GM21737 (cell line): ENCODE measurements around the gene GMDS.

ENCODE experiments used
- ATAC-seq: cut with Tn5 transposase; IDR thresholded peaks from one replicate; pipeline ENCODE4 v1.9.1; 2021; ENCODE audit warnings: mild to moderate bottlenecking, moderate library complexity; ENCODE audit not compliant: unreplicated experiment

Gene GMDS

DNA sequence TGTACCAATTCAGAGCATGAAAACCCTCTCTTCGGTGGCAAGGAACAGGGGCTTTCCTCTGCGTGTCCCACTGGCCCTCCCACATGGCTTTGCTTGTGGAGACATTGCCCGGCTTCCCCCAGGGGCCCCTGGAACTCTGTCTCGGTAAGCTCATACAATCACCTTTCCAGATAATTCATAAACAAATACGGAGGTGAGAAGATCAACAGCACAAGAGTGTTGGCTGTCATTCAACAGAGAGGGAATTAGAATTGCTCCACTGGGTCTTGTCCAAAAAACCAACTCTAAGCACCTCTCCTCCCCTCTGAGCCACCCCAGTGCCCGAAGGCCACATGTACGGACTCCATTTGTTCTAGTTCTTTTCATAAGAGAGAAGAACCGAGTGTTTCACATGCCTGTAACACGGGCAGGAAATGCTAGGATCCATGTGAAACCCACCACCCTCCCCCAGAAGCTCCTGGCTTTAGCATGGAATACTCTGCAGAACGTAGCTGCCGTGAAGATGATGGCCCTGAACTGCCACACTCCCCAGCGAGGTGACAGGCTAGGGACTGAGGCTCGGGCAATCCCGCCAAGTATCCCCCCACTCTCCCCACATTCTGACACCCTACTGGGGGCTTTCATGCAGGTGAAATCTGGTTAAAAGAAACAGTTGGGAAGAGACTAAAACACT lies 660.3 kb downstream of the GMDS start:
- no peak for ATAC-seq

DNA sequence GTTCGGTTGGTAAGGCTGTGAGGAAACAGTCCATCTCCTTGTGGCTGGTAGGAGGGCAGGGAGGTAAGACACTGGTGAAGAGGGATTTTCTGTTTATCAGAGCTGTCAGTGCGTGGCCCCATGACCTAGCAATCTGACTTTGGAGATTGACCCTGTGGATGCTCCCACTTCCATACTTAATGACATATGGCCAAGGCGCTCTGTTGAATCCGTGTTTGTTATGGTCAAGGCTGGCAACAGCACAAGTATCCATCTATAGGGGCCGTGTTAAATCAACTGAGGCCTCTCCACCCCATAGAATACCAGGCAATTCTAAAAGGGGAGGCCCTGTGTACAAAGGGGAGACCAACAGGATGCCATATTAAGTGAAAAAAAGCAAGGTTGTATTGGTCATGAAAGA lies 661.3 kb downstream of the GMDS start:
- ATAC-seq, result no peak

DNA sequence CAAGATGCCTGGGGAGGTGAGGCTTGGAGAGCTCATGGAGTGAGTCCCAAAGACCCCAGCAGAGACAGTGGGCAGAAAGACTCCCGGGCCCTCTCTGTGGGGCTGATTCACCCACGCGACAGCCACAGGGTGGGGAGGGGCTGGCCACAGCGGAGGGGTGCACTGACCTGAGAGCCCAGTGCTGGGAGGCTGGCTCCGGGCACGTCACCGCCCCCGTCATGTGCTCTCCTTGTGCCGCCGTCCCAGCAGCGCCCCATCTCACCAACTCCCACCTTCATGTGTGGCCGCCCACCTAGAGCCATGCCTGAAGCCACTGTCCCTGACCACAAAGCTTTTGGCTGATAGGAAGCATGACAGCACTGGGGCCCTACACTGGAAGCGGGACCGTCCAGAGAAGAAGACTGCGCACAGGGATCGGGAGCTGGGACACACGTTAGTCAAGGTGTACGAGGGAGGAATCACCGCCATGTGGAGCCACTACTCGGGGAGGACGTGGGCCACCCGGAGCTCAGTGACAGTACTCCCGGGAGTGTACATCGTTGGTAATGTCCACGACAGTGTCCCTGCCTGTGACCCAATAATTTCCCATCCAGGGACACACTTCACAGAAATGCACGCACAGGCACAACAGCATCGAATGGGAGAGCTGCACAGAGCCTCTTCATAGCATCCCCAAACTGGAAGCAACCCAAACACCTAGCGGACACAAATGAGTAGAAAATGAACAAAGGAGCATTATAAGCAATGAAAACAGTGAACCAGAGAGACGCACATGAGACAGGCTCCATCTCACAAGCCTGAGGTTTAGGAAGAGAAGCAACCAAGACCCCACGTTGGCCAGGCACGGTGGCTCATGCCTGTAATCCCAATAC lies 664.0 kb downstream of the GMDS start:
- ATAC-seq, result no peak

DNA sequence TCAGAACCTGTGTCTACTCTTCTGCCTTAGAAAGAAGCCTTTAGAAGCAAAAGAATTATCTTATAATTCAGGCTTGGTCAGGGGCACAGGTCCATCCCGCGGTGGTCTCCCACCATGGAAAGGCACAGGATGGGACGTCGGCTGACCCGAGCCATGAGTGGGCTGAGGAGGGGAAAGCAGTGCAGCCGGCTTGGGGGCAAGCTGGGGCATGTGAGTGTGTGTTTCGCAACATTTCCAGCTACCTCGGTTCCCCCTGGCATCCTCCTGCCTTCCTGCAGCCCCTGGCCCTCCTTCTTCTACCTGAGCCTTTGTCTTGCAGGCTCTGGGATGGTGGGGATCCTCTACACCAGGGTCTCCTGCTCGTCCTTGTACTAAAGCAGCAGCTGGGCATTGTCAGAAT lies 664.8 kb downstream of the GMDS start:
- no peak for ATAC-seq

DNA sequence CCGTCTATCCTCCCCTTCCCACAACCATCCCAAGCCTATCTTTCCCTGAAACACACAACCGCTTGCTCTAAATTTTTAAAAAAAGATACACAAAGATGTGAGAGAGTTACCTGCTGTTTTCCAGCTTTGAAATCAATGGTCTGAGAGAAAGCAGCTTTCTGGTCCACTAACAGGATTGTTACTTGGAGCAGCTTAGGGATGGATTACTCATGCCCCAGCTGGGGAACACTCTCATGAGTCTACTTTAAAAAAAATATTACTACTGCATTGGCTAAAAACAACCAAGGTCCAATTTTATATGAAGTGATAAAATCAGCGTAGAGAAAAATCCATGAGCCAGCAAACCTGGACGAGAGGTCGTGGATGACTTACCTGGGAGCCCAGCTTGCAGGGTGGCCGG lies 665.3 kb downstream of the GMDS start:
- ATAC-seq, result no peak

DNA sequence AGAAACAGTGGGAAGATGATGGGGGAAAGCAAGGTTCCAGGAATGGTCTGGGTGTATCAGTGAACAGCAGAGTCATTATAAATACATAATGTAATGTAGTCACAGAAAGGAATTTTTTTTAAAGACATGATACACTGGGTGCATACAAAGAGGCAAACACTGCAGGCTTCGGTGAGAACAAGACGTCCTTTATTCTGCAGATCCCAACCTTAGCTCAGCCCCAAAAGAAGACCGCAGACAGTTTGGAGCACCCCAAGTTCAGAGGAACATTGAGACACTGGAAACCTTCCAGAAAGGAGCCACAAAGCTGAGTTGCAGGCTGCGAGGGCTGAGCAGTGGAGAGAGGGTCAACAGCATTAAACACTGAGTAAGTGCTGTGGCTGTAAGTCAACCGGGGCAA lies 666.3 kb downstream of the GMDS start:
- ATAC-seq, result no peak

DNA sequence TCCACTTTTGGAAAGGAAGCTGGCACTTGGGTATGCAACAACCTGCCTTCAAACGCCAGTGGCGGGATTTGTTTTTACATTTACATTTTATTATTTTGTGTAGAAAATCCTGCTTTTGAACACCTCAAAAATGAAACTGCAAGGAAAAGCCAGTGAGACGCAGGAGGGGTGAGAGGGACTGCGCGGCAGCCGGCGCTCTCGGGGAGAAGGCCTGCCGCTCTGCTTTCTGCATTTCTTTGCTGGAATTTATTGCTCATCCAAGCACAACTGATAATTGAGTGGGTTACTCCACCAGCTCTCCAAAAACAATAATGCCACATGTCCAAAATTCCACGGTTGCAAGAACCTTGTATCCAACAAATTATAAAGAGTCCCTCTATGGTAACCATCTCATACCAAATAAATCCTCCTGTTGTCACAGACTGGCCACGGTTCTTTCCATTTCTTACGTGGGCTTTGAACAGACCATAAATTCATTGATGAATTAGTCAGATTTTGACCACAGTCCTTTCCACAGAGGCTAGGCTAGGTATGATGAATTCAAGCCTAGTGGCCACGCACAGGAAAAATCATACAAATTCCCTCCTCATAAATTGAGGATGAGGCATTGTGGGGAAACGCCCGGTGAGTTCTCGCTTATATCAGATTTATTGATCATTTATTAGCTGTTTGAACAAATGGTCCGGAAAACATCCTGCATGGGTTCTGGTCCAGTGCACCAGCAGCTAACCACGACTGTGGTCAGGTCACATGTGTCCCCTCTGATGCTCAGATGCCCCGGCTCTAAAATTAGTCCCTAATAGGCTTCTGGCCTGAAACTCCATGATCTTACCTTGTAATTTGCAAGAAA lies 667.3 kb downstream of the GMDS start:
- no peak for ATAC-seq

DNA sequence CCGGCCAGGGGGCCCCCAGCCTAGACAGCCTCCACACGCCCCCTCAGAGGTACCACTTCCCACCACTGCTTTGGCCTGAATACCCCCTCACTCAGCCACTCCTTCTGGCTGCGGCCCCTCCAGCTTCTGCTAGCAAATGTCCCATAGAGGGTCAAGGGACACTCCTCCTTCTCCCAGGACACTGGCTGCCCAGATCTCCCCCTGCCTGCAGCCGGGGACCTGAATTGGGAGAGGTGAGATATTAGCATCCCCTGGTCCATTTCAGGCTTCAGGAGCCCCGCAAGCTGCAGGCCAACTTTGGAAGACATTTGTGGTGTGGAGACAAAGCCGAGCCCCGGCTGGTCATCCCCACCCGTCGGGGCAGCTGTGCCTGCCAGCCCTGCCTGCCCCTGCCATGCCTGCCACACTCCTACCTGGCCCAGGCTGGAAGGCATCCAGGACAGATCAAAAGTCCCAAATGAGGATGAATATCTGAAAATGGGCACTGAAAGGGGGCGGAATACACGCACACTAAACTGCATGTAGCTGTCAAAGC lies 668.2 kb downstream of the GMDS start:
- ATAC-seq, result no peak

DNA sequence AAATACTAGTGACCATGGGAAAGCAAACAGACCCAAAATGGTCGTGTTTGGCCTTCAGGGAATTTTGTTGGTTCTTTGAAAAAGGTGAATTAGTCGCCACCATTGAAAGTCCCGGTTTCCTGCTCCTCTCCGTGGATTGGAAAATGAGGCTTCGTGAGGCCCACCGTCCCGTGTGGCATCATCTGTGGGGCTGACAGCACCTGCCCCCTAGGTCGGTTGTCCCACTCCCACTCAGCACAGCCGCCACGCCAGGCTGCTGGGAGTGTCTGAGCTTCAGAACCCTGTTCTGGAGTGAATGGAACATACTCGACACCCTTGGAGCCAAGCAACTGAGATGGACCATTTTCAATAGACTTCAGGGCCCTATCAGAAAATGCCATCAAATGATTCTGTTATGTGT lies 668.7 kb downstream of the GMDS start:
- ATAC-seq, result no peak

DNA sequence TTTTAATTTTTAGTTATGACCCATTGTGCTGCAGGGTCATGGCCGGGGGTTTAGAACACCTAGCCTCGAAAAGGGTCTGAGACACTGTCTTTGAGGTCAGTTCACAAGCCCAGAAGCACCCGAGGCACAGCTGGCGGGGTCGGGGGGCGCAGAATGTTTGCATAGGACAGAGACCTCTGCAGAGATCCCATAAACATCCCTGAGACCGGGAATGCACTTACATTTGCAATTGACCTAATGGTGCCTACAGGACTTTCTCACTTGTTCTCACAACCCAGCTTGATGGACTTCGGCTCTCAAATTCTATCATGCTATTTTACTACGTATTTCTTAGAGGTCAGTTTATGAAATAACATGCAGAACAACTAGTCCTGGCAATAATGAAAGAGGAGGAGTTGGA lies 669.2 kb downstream of the GMDS start:
- no peak for ATAC-seq

DNA sequence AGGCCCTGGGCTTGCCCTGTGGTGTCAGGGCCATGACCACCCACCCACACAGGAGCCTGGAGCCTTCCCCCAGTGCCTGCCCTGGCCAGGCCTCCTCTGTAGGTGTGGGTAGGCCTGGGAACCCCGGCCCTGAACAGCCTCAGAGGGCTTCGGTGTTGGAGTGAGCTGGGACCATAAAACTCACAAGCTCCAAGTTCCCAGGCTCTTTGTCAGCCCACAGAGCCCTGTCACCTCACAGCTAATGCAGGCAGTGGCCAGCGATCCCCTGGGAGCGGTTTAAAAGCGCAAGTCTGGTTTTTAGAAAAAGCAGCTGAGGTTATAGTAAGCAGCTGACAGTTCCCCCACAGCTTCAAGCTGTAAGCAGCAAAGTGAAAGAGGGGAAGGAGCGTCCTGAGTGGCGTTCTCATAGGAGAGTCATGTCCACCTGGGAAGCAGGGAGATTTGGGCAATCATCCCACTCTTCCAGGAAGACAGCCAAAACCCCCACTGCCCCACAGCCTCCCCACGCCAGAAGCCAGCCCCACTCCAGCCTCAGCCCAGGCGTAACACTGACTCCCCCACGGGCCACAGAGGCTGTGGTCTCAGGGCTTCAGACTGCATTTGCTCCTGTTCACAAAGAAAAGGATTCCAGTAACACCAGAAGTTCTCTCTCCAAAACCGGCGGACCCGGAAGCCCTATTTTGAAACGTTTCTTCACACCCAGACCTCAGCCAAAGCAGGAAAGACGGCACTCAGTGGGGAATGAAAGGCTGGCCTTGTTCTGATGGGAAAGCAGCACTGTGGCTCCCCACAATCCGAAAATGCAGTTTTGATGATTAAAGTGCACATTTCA lies 670.0 kb downstream of the GMDS start:
- ATAC-seq, result no peak

DNA sequence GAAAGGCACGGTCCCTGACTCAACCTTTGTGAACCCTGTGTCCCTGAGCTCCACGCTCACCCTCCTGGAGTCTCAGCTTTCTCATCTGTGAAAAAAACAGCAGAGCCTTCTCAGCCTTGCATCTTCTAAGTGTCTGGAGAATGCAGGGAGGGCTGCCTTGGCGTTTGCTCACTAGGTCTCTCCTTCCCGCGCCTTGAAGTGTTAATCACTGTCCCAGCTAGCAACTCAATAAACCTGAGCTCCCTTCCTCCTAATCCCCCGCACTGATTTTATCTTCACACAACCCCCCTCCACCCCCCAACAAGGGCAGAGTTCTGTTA lies 670.6 kb downstream of the GMDS start:
- no peak for ATAC-seq

DNA sequence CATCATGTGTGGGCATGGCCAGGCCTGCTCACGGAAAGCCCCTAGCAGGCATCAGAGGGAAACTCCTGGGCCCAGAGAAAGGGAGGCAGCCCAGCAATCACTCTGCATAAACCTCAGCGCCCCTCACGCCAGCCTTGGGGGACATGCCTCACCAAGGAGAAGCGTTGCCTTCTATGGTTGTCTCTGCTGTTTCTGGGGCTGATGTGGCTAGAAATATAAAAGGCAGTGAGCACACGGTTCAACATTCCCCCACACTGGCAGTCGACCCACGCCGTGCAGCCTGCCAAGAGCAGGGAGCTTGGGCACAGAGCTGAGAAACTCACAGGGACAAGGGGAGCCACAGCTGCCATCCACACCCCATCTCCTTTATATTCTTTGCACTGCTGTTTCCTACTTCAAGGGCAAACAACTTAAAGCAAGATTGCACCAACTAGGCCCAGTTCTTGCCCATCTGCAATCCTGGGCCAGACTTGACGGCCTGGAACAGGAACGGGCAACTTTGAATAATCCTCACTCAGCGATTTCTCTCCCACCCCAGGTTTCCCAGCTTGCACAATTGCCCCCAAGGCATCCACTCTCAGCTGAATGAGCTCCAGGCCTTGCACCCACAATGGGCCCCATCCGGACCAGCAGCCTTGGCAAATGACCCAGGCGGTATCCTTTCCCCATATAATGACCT lies 671.2 kb downstream of the GMDS start:
- no peak for ATAC-seq
